ENCODE measurements around the gene ZNF787.
A peak's percentile ranks its signal among the peaks of the same experiment; 100 is the strongest.

The ZNF787 gene

DNA sequence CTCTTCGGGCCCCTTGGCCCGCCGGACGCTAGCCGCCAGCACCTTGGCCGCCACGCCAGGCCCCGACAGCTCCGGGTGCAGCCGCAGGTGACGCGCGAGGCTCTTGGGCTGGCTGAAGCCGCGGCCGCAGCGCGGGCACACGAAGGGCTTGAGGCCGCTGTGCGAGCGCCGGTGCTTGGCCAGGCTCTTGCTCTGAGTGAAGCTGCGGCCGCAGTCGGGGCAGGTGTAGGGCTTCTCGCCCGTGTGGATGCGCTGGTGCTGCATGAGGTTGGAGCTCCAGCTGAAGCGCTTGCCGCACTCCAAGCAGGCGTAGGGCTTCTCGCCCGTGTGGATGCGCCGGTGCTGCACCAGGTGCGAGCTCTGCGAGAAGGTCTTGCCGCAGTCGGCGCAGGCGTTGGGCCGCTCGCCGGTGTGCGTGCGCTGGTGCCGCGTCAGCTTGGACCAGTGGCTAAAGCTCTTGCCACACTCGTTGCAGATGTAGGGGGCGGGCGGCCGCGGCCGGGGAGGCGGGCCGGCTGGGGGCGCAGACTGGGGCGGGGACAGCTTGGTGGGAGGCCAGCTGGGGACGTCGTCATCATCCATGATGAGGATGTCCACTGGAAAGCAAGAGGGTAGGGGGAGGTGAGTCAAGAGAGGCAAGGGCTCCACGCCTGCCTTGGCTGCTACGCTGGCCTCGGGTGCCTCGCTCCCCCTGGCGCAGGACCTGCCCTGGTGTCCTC, 32.4 kb downstream of the ZNF787 start:
- DNase-seq (ENCODE audit: low read depth in 1 of 2, low spot score in 1 of 2) = no peak

DNA sequence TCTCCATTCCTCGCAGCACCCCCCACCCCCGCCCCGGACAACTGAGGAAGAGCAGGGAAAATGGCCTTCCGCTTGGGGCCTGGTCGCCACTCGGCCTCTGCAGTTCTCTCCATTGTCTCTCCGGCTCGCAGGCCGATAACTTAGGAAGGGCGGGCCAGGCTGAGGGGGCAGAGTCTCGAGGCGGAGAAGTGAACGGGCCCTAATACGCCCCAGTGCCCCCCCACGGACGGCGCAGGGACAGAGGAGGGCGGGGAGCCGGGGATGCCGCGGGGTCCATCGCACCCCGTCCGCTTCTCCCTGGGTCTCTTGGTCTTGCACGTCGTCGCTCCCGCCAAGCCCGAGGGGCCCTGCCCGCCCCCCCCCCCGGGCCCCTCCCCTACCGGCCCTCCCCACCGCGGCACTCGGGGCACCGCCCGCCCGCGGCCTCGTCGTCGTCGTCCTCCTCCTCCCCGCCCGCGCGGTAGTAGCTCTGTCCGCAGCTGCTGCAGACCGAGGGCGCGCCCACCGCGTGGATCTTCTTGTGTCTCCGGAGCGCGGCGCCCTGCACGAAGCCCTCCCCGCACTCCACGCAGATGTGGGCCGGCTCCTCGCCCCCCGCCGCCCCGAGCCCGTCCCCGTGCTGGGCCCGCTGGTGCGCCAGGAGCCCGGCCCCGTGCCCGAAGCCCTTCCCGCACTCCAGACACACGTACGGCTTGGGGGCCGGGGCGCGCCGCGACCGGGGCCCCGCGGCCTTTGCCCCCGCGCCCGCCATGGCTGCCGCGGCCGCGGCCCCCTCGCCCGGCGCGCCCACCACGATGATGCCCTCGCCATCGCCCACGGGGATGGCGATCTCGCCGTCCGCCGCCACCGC, 33.2 kb downstream of the ZNF787 start:
- DNase-seq (ENCODE audit: low read depth in 1 of 2, low spot score in 1 of 2) = no peak

DNA sequence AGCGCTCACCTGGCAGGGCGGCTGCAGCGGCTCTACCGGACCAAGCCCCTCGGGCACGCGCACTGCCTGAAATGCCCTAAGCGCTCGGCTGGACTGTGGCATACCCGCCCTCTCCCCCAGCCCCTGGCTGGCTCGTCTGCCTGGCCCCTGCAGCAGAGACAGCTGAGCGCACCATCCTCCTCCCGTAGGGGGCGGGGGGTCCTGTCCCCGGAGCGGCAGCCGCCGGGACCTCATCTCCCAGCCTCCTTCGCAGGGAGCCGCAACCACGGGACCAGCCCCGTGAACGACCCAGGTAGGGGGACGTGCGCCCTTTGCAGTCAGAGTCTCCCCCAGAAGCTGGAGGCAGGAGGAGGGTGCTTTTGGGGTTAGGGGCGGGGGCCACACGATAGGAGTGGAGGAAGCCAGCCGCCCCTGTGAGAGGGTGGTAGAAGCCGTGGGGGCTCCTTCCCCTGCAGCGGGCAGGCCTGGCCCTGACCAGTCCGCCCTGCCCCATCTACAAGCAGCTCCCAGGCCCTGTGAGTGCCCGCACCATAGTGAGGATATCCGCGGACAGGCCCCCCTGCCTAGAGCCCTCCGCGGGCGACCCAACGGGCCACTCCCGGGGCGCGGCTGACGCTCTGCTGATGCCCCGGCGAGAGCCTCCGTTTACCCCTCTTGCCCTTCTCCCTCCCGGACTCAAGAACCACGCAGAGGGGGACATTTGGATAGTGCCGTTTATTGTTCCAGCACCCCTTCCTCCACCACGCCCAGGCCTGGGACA, 34.2 kb downstream of the ZNF787 start:
- no peak for DNase-seq (ENCODE audit: low read depth in 1 of 2, low spot score in 1 of 2)

DNA sequence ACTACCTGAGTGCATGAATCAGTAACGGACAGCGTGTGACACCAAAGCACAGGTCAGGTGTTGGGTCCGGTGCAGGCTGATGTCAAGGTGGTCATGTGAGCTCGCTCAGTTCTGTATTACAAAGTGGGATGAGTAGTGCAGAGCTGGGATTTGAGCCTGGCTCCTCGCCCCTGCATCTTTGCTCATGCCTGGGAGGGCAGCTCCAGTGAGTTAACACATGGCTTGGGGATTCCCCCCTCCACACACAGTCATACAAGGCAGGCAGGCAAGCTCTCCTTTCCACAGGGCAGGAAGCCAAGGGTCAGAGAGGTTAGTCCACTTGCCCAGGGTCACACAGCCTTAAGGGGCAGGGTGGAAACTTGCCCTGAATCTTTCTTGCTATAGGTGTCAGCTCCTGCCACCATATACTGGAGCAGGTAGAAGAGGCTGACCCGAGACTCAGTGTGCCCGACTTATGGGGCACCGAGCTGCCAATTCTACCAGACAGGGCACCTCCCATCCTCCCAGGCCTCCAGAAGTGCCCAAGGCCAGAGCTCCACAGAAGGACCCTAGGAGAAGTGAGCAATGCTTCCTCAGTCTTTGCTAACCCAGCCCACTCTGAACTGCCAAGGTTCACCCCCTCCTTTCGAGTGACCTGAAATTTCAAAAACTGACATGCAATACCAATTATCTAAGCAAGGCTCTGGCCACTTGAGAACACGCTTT, 35.4 kb downstream of the ZNF787 start:
- no peak for DNase-seq (ENCODE audit: low read depth in 1 of 2, low spot score in 1 of 2)

DNA sequence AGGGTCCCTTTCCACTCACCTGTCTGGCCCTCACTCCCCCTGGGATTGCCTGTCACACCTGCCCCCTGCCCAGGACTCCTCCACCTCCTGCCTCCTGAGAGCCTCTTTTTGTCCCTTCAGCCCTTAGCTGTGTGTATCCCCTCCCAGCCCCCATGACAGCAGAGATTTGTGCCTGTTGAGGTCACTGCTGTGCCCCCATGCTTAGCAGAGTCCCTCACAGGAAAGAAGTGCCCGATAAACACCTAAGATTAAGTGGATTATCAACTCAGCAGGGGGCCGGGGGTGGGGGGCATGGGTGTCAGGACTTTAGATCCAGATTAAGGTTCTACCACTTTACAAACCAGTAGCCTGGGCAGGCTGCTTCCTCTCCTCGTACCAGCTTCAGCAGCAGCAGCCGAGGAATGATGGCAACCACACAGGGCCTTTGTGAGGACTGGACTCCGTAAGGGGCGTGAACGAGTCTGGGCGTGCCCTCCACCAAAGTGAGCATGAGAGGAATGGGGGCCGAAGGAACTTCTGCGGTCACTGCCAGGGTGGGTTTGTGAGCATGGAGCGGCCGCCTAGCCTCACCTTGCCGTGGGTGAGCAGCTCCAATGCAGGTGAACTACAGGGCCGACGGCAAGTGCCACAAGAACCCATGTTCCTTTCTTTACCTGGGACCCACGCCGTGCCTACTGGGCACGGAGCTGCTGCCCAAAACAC, 36.1 kb downstream of the ZNF787 start:
- DNase-seq (ENCODE audit: low read depth in 1 of 2, low spot score in 1 of 2) = no peak

DNA sequence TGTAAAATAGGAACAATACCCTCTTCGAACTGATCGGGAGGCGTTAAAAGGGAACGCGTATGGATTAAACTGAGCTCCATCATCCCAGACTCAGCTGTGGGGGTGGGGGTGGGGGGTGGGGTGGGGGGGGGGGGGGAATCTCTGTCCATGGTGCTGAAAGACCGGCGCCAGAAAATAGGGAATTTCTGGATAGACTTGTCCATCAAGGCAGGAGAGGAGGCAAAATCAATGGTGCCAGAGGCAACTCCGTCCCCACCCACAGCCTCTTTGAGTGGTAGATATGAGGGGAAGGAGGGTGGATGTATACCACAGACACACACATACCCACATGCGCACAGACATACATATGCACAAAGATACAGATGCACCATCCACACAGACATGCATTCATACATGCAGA, 37.4 kb downstream of the ZNF787 start:
- DNase-seq (ENCODE audit: low read depth in 1 of 2, low spot score in 1 of 2) = no peak

DNA sequence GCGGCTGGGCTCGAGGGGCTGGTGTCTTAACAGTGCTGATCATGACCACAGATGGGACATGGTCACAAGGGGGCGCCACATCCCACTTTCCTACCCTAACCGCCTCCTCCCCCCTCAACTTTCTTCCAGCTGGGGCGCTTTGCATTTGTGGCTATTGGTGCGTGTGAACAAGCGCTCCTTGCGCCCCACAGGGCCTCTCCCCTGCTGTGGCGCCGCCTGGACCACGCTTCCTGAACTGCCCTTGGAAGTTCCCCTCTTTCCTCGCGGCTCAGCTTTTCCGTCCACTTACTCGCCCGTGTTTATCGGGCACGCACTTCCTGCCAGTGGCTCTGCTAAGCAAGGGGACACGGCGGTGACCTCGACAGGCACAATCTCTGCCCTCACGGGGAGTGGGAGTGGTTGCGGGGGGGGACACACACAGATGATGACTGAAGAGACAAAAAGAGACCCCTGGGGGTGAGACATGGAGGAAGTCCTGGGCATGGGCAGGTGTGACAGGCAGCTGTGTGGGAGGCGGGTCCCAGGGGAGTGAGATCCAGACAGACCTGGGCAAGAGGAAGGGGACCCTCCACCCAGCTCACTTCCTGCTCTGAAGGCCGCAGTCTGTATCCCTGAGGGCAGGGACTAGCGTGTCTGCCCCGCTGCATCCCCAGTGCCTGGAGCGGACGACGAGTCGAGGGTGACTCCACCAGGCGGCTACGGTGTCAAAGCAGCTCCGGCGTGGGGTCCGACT, 40.3 kb downstream of the ZNF787 start:
- peak; percentile 52 to 55 for DNase-seq (ENCODE audit: low read depth in 1 of 2, low spot score in 1 of 2)

DNA sequence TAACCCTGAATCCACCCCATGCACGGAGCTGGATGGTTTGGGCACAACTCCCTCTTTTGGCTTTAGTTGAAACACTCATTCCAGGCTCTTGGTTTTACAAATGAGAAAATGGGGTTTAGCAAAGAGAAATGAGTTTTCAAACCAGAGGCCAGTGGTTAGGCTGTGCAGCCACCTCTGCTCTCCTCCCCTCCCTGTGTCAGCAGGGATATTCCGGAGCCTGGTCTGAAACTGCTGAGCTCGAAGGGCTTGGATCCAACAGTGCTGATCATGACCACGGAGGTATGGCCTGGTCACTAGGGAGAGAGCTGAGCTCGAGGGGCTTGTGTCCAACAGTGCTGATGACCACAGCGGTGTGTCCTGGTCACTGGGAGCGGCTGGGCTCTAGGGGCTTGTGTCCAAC, 41.5 kb downstream of the ZNF787 start:
- DNase-seq (ENCODE audit: low read depth in 1 of 2, low spot score in 1 of 2) = no peak

DNA sequence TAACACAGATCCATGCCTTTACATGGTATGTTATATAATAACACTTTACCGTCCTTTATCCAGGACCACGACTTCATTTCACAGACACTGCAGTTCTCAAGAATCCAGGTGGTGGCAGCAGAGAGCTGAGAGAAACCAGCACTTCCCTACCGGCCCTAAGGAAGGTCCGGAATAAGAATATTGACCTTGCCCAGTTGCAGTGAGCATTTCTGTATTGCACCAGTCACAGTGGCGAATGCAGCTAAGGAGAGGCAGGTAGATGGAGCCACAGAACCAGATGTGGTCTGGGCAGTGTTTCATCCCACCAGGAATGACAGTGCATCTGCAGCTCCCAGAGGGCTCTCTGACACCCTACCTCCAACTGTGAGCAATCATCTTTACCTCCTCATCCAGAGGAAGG, 44.6 kb downstream of the ZNF787 start:
- peak in 1 of 2 donors; percentile 16 for DNase-seq (ENCODE audit: low read depth in 1 of 2, low spot score in 1 of 2)

DNA sequence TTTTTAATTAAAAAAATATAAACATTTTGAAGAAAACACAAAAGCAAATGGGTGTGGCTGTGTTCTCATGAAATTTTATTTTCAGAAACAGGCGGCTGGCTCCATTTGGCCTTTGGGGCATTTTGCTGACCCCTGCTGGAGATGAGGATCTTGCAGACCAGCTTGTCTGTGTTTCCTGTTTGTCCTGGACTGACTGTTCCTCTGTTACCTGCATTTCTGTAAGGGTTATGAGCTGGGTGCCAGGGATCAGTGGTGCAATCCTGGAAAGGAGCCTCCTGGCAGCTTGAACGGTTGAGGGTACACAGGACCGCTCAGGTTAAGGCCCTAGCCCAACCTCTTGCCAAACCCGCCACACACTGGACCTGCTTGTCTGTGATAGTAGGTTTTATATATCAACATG, 49.9 kb downstream of the ZNF787 start:
- no peak for DNase-seq (ENCODE audit: low read depth in 1 of 2, low spot score in 1 of 2)

DNA sequence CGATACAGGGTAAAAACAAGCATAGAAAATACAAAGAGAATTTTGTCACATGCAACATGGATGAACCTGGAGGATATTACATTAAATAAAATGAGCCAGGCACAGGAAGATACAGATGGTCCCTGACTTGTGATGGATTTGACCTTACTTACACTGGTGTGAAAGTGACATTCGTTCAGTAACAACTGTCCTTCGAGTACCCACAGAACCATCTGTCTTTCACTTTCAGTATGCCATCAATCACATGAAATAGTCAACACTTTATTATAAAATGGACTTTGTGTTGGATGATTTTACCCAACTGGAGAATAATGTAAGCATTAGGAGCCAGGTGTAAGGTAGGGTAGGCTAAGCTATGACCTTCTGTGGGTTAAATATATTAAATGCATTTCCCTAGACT, 51.5 kb downstream of the ZNF787 start:
- DNase-seq (ENCODE audit: low read depth in 1 of 2, low spot score in 1 of 2) = no peak

DNA sequence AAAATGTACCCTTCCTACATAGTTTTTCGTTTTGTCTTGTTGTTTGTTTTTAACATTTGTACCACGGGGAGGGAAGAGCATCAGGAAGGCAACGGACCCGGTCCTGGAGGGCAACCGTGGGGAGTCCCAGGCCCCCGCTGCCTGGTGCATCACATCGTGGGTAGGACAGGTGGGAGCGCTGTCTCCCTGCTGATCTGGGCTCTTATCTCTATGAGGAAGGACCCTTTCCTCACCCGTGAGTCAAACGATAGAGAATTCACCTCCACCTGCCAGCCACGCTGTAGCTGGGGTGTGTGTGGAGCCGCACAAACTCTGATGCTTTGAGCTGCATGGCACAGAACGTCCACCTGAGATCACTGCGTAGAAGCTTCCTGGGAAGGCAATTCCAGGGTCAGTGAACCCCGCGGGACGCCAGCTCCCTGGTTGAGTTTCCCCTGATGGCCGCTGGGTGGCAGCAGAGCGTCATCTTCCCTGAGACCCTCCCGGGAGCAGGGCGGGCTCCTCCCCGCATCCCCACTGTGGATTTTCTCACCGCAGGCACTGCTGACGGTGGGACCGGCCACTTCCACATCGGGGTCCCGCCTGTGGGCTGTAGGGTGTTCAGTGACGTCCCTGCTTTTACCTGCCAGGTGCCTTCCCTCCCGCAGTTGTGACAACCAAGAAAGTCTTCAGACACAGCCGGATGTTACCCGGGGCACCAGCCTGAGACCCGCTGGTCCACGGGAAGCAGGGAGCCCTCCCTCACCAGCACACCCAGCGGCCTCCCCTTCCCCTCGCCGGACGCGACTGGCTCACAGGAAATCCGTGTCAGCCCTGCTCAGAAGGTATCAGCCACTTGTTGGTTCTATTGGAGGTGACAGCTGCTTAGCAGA, 54.7 kb downstream of the ZNF787 start:
- DNase-seq (ENCODE audit: low read depth in 1 of 2, low spot score in 1 of 2) = peak; percentile 40 to 42

DNA sequence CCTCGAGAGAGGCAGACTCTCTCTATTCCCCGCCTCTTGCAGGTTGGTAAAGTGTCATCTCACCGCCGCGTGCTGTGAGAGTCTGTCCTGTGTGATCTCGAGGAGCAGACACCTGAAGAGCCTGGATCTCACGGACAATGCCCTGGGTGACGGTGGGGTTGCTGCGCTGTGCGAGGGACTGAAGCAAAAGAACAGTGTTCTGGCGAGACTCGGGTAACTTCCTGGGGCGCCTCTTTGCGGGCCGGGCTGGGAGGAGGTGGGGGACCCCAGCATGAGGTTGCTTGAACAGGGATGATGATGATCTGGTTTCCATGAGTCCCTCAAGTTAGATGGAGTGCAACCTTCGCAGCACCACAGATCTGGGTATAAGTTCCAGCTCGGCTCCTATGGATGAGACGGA, 67.5 kb downstream of the ZNF787 start:
- no peak for DNase-seq (ENCODE audit: low read depth in 1 of 2, low spot score in 1 of 2)
